IPS DF 4.7 (cell line): ENCODE measurements around the gene LEFTY1.

ENCODE experiments used
- DNase-seq: peaks from one replicate; pipeline ENCODE4 v3.0.0-alpha.2; 2013; ENCODE audit warnings: low spot score; ENCODE audit errors: extremely low read depth

Gene LEFTY1

GRCh38 chr1:225915538-225915991 lies 26.6 kb upstream of the LEFTY1 start:
- DNase-seq = no peak

GRCh38 chr1:225914947-225915346 lies 26.0 kb upstream of the LEFTY1 start:
- DNase-seq = no peak

GRCh38 chr1:225914391-225914790 lies 25.4 kb upstream of the LEFTY1 start:
- no peak for DNase-seq

- DNase-seq = no peak
These were observed 22.5 kb upstream of the LEFTY1 start for GRCh38 chr1:225911191-225912130.

- no peak for DNase-seq
These were observed 20.5 kb upstream of the LEFTY1 start for GRCh38 chr1:225909477-225909876.

- no peak for DNase-seq
These were observed 19.8 kb upstream of the LEFTY1 start for GRCh38 chr1:225908773-225909172.

- DNase-seq = no peak
These were observed 19.2 kb upstream of the LEFTY1 start for GRCh38 chr1:225908013-225908640.

GRCh38 chr1:225907341-225907740 lies 18.4 kb upstream of the LEFTY1 start:
- DNase-seq = no peak

GRCh38 chr1:225906467-225906866 lies 17.5 kb upstream of the LEFTY1 start:
- DNase-seq = no peak

- DNase-seq = no peak
These were observed 14.7 kb upstream of the LEFTY1 start for GRCh38 chr1:225903623-225904022.

GRCh38 chr1:225899044-225899925 lies 10.3 kb upstream of the LEFTY1 start:
- DNase-seq = peak; percentile 98

- no peak for DNase-seq
These were observed 8.9 kb upstream of the LEFTY1 start for GRCh38 chr1:225897595-225898514.

- no peak for DNase-seq
These were observed 8.1 kb upstream of the LEFTY1 start for GRCh38 chr1:225896937-225897549.

GRCh38 chr1:225896494-225896893 lies 7.5 kb upstream of the LEFTY1 start:
- DNase-seq = no peak

GRCh38 chr1:225892307-225892706 lies 3.4 kb upstream of the LEFTY1 start:
- no peak for DNase-seq

- no peak for DNase-seq
These were observed 2.5 kb upstream of the LEFTY1 start for GRCh38 chr1:225891229-225891972.

GRCh38 chr1:225890346-225891228 lies 1.6 kb upstream of the LEFTY1 start:
- DNase-seq = no peak

- no peak for DNase-seq
These were observed 797 bp upstream of the LEFTY1 start for GRCh38 chr1:225889743-225890142.
